H1 (cell line): ENCODE data around the gene ACSF2. TPM values are rescaled to one million over a fixed set of nuclear protein-coding genes. Genes with fewer than 3 reads are reported as not detected.
A peak's percentile ranks its signal among the peaks of the same experiment; 100 is the strongest.

Experiments
- CTCF ChIA-PET: fragments of 300-600 bp; sonication (Branson Sonifier 250); formaldehyde crosslinking; loops from one replicate; lab custom pipeline; 2021; ENCODE audit not compliant: partially characterized antibody; lab: Charles Lee
- POLR2A ChIA-PET: fragments of 300-600 bp; sonication (Branson Sonifier 250); formaldehyde crosslinking; loops from one replicate; lab custom pipeline; 2021; ENCODE audit warnings: inconsistent platforms; ENCODE audit not compliant: partially characterized antibody; lab: Charles Lee
- DNase-seq, 2 experiments: peaks; one replicate each; pipeline versions ENCODE4 v3.0.0 to v3.0.0-alpha.2; 2010 to 2022; ENCODE audit warnings: low spot score in 2 of 2, low read depth in 1 of 2, mixed read lengths in 1 of 2
- FAIRE-seq: peaks from 2 replicates; lab custom pipeline; 2011; peaks lifted over from hg19 to GRCh38; lab: Jason Lieb, UNC
- H2AFZ ChIP-seq: 2 replicates; pipeline ENCODE4 v1.8.1; 2012; ENCODE audit warnings: low read length, inconsistent platforms
- H2AK5ac ChIP-seq: 2 replicates; pipeline ENCODE4 v1.6.1; 2013; ENCODE audit warnings: low read depth, low read length
- H2BK120ac ChIP-seq: replicated peaks from 2 replicates; pipeline ENCODE3; 2013; ENCODE audit warnings: low read depth, low read length, inconsistent platforms
- H2BK12ac ChIP-seq: 2 replicates; pipeline ENCODE4 v1.6.1; 2013; ENCODE audit warnings: low read depth, low read length
- H2BK15ac ChIP-seq: 2 replicates; pipeline ENCODE4 v1.6.1; 2013; ENCODE audit warnings: low read length
- H2BK20ac ChIP-seq: 2 replicates; pipeline ENCODE4 v1.6.1; 2013; ENCODE audit warnings: low read length
- H2BK5ac ChIP-seq: 2 replicates; pipeline ENCODE4 v1.6.1; 2013; ENCODE audit warnings: low read depth, low read length
- H3K14ac ChIP-seq: 2 replicates; pipeline ENCODE4 v1.6.1; 2013; ENCODE audit warnings: inconsistent platforms; ENCODE audit not compliant: insufficient read length
- H3K18ac ChIP-seq: 2 replicates; pipeline ENCODE4 v1.6.1; 2013; ENCODE audit warnings: low read length; ENCODE audit errors: extremely low read depth
- H3K23ac ChIP-seq: 2 replicates; pipeline ENCODE4 v1.6.1; 2013; ENCODE audit warnings: inconsistent platforms; ENCODE audit not compliant: insufficient read length
- H3K23me2 ChIP-seq: 2 replicates; pipeline ENCODE4 v1.6.1; 2013; ENCODE audit warnings: low read depth, low read length
- H3K27ac ChIP-seq: 2 replicates; pipeline ENCODE4 v1.6.1; 2011; ENCODE audit warnings: low read depth, low read length, inconsistent platforms
- H3K27me3 ChIP-seq, 4 experiments: replicated peaks in 1 of 4; 1 replicate in 1 of 4; 2 replicates in 3 of 4; pipeline versions ENCODE4 v1.6.1 to v1.8.1; 2011 to 2013; ENCODE audit warnings: low read length in 3 of 4, mild to moderate bottlenecking in 3 of 4, inconsistent platforms in 2 of 4, mixed read lengths in 2 of 4, moderate library complexity in 1 of 4; ENCODE audit not compliant: control insufficient read depth in 3 of 4, insufficient read depth in 3 of 4; ENCODE audit errors: extremely low read depth in 1 of 4
- H3K36me3 ChIP-seq, 4 experiments: 2 replicates each; pipeline versions ENCODE4 v1.6.1 to v1.8.1; 2011 to 2013; ENCODE audit warnings: mild to moderate bottlenecking in 4 of 4, low read length in 3 of 4, moderate library complexity in 2 of 4, control low read depth in 1 of 4, inconsistent platforms in 1 of 4; ENCODE audit not compliant: insufficient read depth in 4 of 4, control insufficient read depth in 2 of 4
- H3K4ac ChIP-seq: replicated peaks from 2 replicates; pipeline ENCODE3; 2013; ENCODE audit warnings: low read length, low read depth, mixed read lengths, inconsistent platforms; ENCODE audit not compliant: insufficient read length
- H3K4me1 ChIP-seq, 4 experiments: replicated peaks in 1 of 4; 1 replicate in 1 of 4; 2 replicates in 3 of 4; pipeline versions ENCODE4 v1.6.1 to v1.8.1; 2011 to 2013; ENCODE audit warnings: low read length in 3 of 4, inconsistent platforms in 2 of 4, mixed read lengths in 1 of 4; ENCODE audit not compliant: insufficient read depth in 4 of 4, control insufficient read depth in 3 of 4
- H3K4me2 ChIP-seq, 2 experiments: 2 replicates each; pipeline versions ENCODE4 v1.6.1 to v1.8.1; 2011 to 2013; ENCODE audit warnings: low read depth in 2 of 2, low read length in 2 of 2, control low read depth in 1 of 2, inconsistent platforms in 1 of 2, mild to moderate bottlenecking in 1 of 2; ENCODE audit not compliant: insufficient read depth in 1 of 2
- H3K4me3 ChIP-seq, 4 experiments: fragments of 200-600, 300-600 bp in 1 of 4; sonication (generic), shearing (Covaris generic), sonication (Bioruptor Twin) in 1 of 4; 2 replicates each; pipeline versions ENCODE4 v1.5.1 to v1.8.1; 2011 to 2016; ENCODE audit warnings: low read length in 4 of 4, low read depth in 3 of 4, control low read depth in 2 of 4, inconsistent platforms in 2 of 4, mild to moderate bottlenecking in 2 of 4, mixed read lengths in 1 of 4, moderate library complexity in 1 of 4; ENCODE audit not compliant: insufficient read depth in 2 of 4; ENCODE audit errors: extremely low read depth in 1 of 4
- H3K56ac ChIP-seq: replicated peaks from 2 replicates; pipeline ENCODE3; 2013; ENCODE audit warnings: low read depth, mild to moderate bottlenecking, mixed read lengths, low read length, inconsistent platforms; ENCODE audit not compliant: insufficient read length
- H3K79me1 ChIP-seq: 2 replicates; pipeline ENCODE4 v1.6.1; 2013; ENCODE audit warnings: low read depth, low read length, control low read depth
- H3K79me2 ChIP-seq, 2 experiments: 2 replicates each; pipeline versions ENCODE4 v1.6.1 to v1.8.1; 2012 to 2013; ENCODE audit warnings: low read length in 2 of 2, mild to moderate bottlenecking in 2 of 2, inconsistent platforms in 1 of 2; ENCODE audit not compliant: insufficient read depth in 2 of 2, control insufficient read depth in 1 of 2
- H3K9ac ChIP-seq, 4 experiments: replicated peaks in 1 of 4; 1 replicate in 1 of 4; 2 replicates in 3 of 4; pipeline versions ENCODE4 v1.6.1 to v1.8.1; 2011 to 2013; ENCODE audit warnings: low read depth in 3 of 4, low read length in 3 of 4, control low read depth in 2 of 4, mild to moderate bottlenecking in 2 of 4, moderate library complexity in 2 of 4, inconsistent platforms in 1 of 4; ENCODE audit errors: extremely low read depth in 1 of 4
- H3K9me3 ChIP-seq, 2 experiments: 2 replicates each; pipeline versions ENCODE4 v1.6.1 to v1.8.1; 2012 to 2013; ENCODE audit warnings: mild to moderate bottlenecking in 2 of 2, moderate library complexity in 2 of 2, control low read depth in 1 of 2, inconsistent platforms in 1 of 2, low read depth in 1 of 2, low read length in 1 of 2, mixed read lengths in 1 of 2; ENCODE audit not compliant: insufficient read depth in 2 of 2
- H4K20me1 ChIP-seq, 2 experiments: replicated peaks in 1 of 2; 2 replicates each; pipeline versions ENCODE3 to v1.8.1; 2011 to 2013; ENCODE audit warnings: inconsistent platforms in 2 of 2, low read length in 2 of 2, mild to moderate bottlenecking in 1 of 2; ENCODE audit not compliant: insufficient read depth in 2 of 2, control insufficient read depth in 1 of 2
- H4K5ac ChIP-seq: 2 replicates; pipeline ENCODE4 v1.6.1; 2013; ENCODE audit warnings: low read length, low read depth, mixed read lengths, inconsistent platforms; ENCODE audit not compliant: insufficient read length
- H4K8ac ChIP-seq: 2 replicates; pipeline ENCODE4 v1.8.0; 2013; ENCODE audit warnings: mild to moderate bottlenecking, moderate library complexity, low read length, inconsistent platforms; ENCODE audit not compliant: insufficient read depth; ENCODE audit errors: extremely low read depth
- H4K91ac ChIP-seq: replicated peaks from 2 replicates; pipeline ENCODE3; 2013; ENCODE audit warnings: low read length, mixed read lengths, inconsistent platforms; ENCODE audit not compliant: insufficient read length
- CEBPB ChIP-seq: IDR thresholded peaks from 2 replicates; pipeline ENCODE4 v1.6.1; 2012; ENCODE audit warnings: low read depth, low read length
- CTCF ChIP-seq, 3 experiments: IDR thresholded peaks; 1 replicate in 2 of 3; 2 replicates in 1 of 3; pipeline versions ENCODE4 v1.5.1 to v1.6.1; 2011; ENCODE audit warnings: low read length in 3 of 3, mild to moderate bottlenecking in 3 of 3, inconsistent platforms in 2 of 3, low read depth in 1 of 3, moderate library complexity in 1 of 3; ENCODE audit not compliant: insufficient read depth in 1 of 3; ENCODE audit errors: control extremely low read depth in 1 of 3
- NRF1 ChIP-seq: IDR thresholded peaks from 2 replicates; pipeline ENCODE4 v1.6.1; 2011; ENCODE audit warnings: mild to moderate bottlenecking, low read depth, low read length, improper control_type of control experiment
- RFX5 ChIP-seq: IDR thresholded peaks from 2 replicates; pipeline ENCODE4 v1.6.1; 2011; ENCODE audit warnings: low read depth, low read length, improper control_type of control experiment, borderline replicate concordance
- SP2 ChIP-seq: IDR thresholded peaks from 2 replicates; pipeline ENCODE4 v1.6.1; 2012; ENCODE audit warnings: mild to moderate bottlenecking, low read length, inconsistent platforms
- SRF ChIP-seq: IDR thresholded peaks from 2 replicates; pipeline ENCODE4 v1.6.1; 2011; ENCODE audit warnings: mild to moderate bottlenecking, low read depth, low read length, moderate library complexity
- TAF1 ChIP-seq: IDR thresholded peaks from 2 replicates; pipeline ENCODE4 v1.6.1; 2011; ENCODE audit warnings: mild to moderate bottlenecking, low read depth, low read length
- TEAD4 ChIP-seq: IDR thresholded peaks from 2 replicates; pipeline ENCODE4 v1.6.1; 2012; ENCODE audit warnings: low read depth, low read length, inconsistent platforms, mixed read lengths
- WGBS, 2 experiments: shearing (Covaris generic) in 1 of 2; methylation state at CpG; one replicate each; pipeline versions ENCODE4 v1.1.6 to v1.1.7; 2013 to 2015; ENCODE audit warnings: low lambda C conversion rate in 2 of 2, mixed read lengths in 2 of 2, inconsistent platforms in 1 of 2, low coverage in 1 of 2, missing lambda C conversion rate in 1 of 2; ENCODE audit not compliant: insufficient replicate concordance in 2 of 2, insufficient coverage in 1 of 2, insufficient read length in 1 of 2; ENCODE audit errors: extremely low coverage in 1 of 2, missing lambda C conversion rate in 1 of 2; 5-methylcytosine and 5-hydroxymethylcytosine counted together
- polyA plus RNA-seq, 7 experiments: library from polyadenylated mRNA; depleted of rRNA in 3 of 7; stranded (reverse) in 5 of 7; unstranded in 2 of 7; fragments of >200 nt in 5 of 7; fragments of 200-250 nt in 2 of 7; gene quantifications; 1 replicate in 5 of 7; 2 replicates in 1 of 7; 4 replicates in 1 of 7; pipeline versions ENCODE4 v1.2.1 to v1.2.3, GENCODE V29; 2011 to 2013; ENCODE audit warnings: missing spikeins in 2 of 7, mixed read lengths in 2 of 7
- total RNA-seq: library from RNA; stranded (reverse); fragmentation: NEBNext Ultra II Directional; extraction: Animal tissue kit (Norgen Biotek cat#: 25700); gene quantifications from 2 replicates; pipeline ENCODE4 v1.2.1, GENCODE V29; 2021

Gene ACSF2
- total and polyA plus RNA-seq, 2 of the 8 experiments (the other 6 are each of a cell fraction or from before 2014, with no cell fraction given), result 14.5 to 16.3 TPM

- peak overlapping the region; percentile 76 for H4K5ac ChIP-seq
- H2BK5ac ChIP-seq, result 0 out of 2 replicates have a peak overlapping the region, but pooled peaks have one; percentile 62
- no peak overlapping the region for H3K14ac ChIP-seq
- POLR2A ChIA-PET, result interaction anchor here (0.6 to 2.2 kb wide), 8 partner anchors 14 to 509 kb away, joined by 3 to 12 read pairs (median 4); partner anchors contain the start of gene LRRC59
- H3K4ac ChIP-seq, result peak overlapping the region; percentile 20
- peak overlapping the region; percentile 55 to 78 (median 68) for H3K4me3 ChIP-seq
- WGBS, 2 experiments, result 56% methylated on average over 4 of the region's 4 CpGs; no CpG with 5 or more reads in 1 of the 2 experiments
- no peaks in the 10 kb centered on the region for H3K79me1 ChIP-seq
- H4K91ac ChIP-seq, result peak overlapping the region; percentile 22
- H3K4me2 ChIP-seq, result peak overlapping the region; percentile 83 to 86
- peak overlapping the region; percentile 10 for H2BK120ac ChIP-seq
- H3K9ac ChIP-seq, result peak overlapping the region in 1 of 4 experiments; percentile 61; a peak in 3 of 7 replicates
- no peak overlapping the region for H2AFZ ChIP-seq
- no peak overlapping the region for H3K56ac ChIP-seq
- no peak for TF ChIP-seq TAF1
- no peak for TF ChIP-seq CEBPB
- TF ChIP-seq SRF, result no peak
- TF ChIP-seq CTCF (IDR thresholded peaks at IDR 0.05; ENCODE audit: control extremely low read depth in 1 of 3, insufficient read depth in 1 of 3, low read depth in 1 of 3, low read length in 3 of 3), result peak; percentile 45 to 64 (median 57)
- TF ChIP-seq SP2, result peak; percentile 57; the same call in 1 of the 2 replicates
- no peak for TF ChIP-seq TEAD4
- no peak for TF ChIP-seq NRF1
- no peak for TF ChIP-seq RFX5
- peak overlapping the region; percentile 18; the same call in 1 of the 2 replicates for H2AK5ac ChIP-seq
- H3K36me3 ChIP-seq, result no peaks in the 10 kb centered on the region
- peaks cover 11% of the 10 kb centered on the region; the same call in 1 of the 2 replicates for H3K23me2 ChIP-seq
- H3K79me2 ChIP-seq, result no peaks in the 10 kb centered on the region
- FAIRE-seq (no peak), DNase-seq (peak in 1 of 2 experiments; percentile 66)
- H3K27me3 ChIP-seq, result peaks cover 0 to 2% (median 0%) of the 10 kb centered on the region in 4 experiments; a peak in 3 of 7 replicates
- H2BK15ac ChIP-seq, result no peak overlapping the region; the same call in 1 of the 2 replicates
- CTCF ChIA-PET, result interaction anchor here (0.8 to 8.3 kb wide), 10 partner anchors 9 to 226 kb away, joined by 3 to 87 read pairs (median 3); partner anchors contain the start of genes COL1A1 and LRRC59
- H3K23ac ChIP-seq, result no peak overlapping the region
- H4K20me1 ChIP-seq, result no peaks in the 10 kb centered on the region
- no peak overlapping the region for H2BK20ac ChIP-seq
- H2BK12ac ChIP-seq, result no peak overlapping the region; the same call in 1 of the 2 replicates
- H3K27ac ChIP-seq, result no peak overlapping the region
- peak overlapping the region; percentile 4; the same call in 1 of the 2 replicates for H4K8ac ChIP-seq
- H3K18ac ChIP-seq, result peak overlapping the region; percentile 54; the same call in 1 of the 2 replicates
- H3K9me3 ChIP-seq, result no peaks in the 10 kb centered on the region
- peaks cover 6 to 13% (median 10%) of the 10 kb centered on the region in 4 experiments for H3K4me1 ChIP-seq
Observed at GRCh38 chr17:50426814-50427787, 1.1 kb downstream of the ACSF2 start.
